SH-SY5Y (cell line): ENCODE measurements around the gene MMP2.

Experiments
- GATA2 ChIP-seq: IDR thresholded peaks from 2 replicates; pipeline ENCODE4 v1.6.1; 2011; ENCODE audit warnings: mild to moderate bottlenecking, low read depth, low read length
- GATA3 ChIP-seq: IDR thresholded peaks from 2 replicates; pipeline ENCODE4 v1.6.1; 2011; ENCODE audit warnings: low read depth, mild to moderate bottlenecking, low read length, moderate library complexity

Gene MMP2

GRCh38 chr16:55555436-55555835, 76.4 kb downstream of the MMP2 start:
- TF ChIP-seq GATA3 (no peak), GATA2 (no peak)
